HG03457 (cell line): Measurements from ENCODE around the gene SLC16A8.
"Not testable (repeated sequence)": the region's sequence is repeated elsewhere in the genome, so short reads cannot be mapped to it uniquely, and the experiment has no call there.

Experiments
- ATAC-seq: cut with Tn5 transposase; IDR thresholded peaks from one replicate; pipeline ENCODE4 v1.9.1; 2021; ENCODE audit warnings: moderate number of reproducible peaks; ENCODE audit not compliant: unreplicated experiment

SLC16A8 gene, protein sequence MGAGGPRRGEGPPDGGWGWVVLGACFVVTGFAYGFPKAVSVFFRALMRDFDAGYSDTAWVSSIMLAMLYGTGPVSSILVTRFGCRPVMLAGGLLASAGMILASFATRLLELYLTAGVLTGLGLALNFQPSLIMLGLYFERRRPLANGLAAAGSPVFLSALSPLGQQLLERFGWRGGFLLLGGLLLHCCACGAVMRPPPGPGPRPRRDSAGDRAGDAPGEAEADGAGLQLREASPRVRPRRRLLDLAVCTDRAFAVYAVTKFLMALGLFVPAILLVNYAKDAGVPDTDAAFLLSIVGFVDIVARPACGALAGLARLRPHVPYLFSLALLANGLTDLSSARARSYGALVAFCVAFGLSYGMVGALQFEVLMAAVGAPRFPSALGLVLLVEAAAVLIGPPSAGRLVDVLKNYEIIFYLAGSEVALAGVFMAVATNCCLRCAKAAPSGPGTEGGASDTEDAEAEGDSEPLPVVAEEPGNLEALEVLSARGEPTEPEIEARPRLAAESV

GRCh38 chr22:38083931-38084631 is at the start of gene SLC16A8:
Gene SLC16A8 (minus strand): TSS chr22:38084184. CDS start chr22:38082873, 1,311 bp downstream.
- ATAC-seq: no peak

DNA sequence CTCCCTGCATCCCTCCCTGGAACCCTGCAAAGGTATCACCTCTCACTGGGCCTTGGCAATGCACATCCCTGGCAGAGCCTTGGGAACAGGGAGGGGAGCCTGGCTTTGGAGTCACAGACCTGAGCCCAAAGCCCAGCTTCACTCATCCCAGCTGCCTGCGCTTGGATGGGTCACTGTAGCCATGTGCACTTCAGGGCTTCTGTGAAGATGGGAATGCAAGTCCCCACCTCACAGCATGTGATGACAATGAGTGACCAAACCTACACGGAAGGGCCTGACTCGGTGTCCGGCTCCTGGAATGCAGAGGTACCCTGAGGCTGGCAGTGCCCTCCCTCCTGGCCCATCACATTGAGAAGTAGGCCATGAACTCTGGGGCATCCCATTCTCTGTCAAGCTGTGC is 49.3 kb upstream of the SLC16A8 start:
- no peak for ATAC-seq

- ATAC-seq: no peak
Measured at GRCh38 chr22:38132794-38133193, 48.8 kb upstream of the SLC16A8 start.

DNA sequence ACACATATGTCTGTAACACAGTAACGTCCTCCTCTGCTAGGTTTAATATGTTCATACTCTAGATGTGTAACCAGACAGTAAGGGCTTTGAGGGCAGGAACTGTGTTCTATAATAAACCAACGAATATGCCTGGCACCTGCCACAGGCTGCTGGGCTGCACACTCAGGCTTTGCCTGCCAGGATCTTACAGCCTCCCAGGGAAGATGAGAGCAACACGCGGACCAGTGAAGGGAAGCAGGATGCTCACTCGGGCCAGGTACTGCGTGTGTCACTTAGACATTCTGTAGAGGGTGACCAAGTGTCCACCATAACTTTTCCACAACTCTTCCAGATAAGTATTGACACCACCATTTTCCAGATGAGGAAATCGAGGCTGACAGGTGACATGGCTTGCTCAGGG is 48.2 kb upstream of the SLC16A8 start:
- no peak for ATAC-seq

DNA sequence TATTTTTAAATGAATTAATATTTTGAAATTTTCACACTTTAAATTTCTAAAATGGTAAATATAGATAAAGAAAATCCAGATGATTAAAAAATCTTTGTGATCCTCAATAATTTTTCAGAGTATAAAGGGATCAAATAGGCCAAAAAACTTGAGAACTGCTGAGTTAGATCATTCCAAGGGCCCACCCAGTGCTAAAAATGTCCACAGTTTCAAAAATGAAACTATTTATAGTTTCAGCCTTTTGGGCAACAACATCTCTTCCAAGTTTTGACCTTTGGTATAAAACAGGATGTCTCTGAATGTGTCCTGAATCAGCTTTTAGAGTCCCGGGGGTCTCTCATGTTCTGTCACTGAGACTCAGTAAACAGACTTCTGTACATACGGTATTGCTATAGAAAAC is 47.4 kb upstream of the SLC16A8 start:
- no peak for ATAC-seq

DNA sequence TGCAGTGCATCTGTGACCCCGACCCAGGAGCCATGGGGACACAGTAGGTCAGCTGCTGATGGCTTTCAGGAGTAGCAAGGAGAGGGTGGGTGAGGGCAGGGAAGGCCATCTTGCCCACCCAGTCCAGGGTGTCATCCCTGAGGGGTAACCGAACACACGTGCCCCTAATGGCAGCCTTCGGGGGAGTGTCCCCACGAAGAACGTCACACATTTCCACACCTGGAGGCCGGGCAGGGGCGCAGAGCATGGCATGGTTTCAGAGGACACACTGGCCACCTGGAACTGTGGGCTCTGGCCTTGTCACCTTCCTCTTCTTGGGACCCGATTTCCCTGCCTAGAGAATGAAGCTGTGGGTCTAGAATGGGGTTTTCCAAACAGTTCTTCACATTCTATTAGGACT is 45.9 kb upstream of the SLC16A8 start:
- ATAC-seq: no peak

GRCh38 chr22:38129021-38129420 is 45.0 kb upstream of the SLC16A8 start:
- ATAC-seq: no peak

DNA sequence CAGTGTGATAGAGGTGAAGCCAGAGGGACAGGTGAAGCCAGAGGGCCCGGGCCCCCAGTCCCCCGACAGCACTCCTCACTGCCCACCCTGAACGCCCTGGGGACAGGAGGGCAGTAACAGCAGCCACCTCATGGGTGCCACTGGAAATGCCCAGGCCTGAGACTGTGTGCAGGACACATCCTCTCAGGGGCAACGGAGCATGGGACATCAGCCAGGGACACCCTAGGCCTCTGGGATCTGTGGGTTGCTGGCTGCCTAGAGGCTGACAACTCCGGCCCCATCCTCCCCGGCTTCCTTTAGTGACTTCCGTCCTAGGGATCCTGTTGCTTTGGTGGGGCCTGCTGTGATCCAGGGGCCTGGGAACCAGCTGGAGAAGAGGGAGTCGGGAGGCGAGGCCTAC is 43.9 kb upstream of the SLC16A8 start:
- ATAC-seq: no peak

- ATAC-seq: no peak
Measured at GRCh38 chr22:38126928-38127668, 43.1 kb upstream of the SLC16A8 start.

- no peak for ATAC-seq
Measured at GRCh38 chr22:38125751-38126201, 41.8 kb upstream of the SLC16A8 start.

DNA sequence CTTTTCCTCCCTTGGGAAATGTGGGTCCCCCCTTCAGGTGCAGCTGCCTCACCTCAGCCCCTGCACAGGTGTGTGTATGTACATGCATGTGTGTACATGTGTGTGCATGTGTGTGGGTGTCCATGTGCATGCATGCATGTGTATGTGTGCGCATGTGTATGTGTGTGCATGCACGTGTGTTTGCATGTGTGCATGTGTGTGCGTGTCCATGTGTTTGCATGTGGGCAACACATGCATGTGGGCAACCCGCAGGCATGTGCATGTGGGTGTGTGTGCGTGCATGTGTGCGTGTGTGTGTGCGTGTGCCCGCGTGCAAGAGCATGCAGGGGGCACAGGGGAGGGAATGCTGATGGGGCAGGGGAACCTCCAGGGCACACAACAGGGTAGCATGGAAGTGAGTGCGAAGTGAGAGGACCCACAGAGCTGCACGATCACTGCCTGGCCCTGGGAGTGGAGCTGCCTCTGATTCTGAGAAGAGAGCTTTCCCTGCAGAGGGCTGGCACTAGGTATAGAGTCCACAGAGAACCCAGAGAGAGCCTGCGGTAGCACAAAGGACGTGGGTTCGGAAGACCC is 41.1 kb upstream of the SLC16A8 start:
- no peak for ATAC-seq

DNA sequence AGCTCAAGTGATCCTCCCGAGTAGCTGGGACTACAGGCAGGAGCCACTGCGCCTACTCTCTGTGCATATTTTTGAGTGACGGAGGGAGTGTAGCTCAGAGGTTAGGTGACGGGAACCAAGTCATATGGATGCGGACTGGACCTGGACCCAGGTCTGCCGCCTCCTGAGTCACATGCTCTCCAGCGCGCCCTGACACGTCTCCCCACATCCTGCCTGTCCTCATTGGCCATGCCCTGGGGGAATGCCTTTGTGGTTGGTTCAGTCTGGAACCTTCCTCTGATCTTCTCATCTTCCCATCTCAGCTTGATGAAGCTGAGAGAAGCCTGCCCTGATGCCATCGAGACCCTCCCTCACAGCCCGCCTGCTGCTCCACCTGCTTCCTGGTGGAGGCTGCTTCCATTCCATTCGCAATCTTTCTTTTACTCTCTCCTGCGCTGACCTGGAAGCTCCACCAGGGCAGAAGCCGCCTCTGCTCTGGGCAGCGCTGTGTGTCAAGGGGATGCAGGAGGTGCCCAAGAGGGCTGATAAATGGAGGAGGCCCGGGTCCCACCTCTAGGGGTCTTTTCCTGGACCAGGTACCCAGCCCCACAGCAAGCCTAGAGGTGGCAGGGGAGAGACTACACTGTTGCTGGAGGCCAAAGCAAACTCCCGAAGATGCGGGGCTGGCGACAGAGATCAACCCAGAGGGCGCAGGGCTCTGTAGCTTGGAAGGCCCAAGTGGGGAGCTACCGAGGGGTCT is 40.4 kb upstream of the SLC16A8 start:
- ATAC-seq: no peak

- ATAC-seq: no peak
Measured at GRCh38 chr22:38122616-38123015, 38.6 kb upstream of the SLC16A8 start.

- ATAC-seq: no peak
Measured at GRCh38 chr22:38120359-38121110, 36.6 kb upstream of the SLC16A8 start.

DNA sequence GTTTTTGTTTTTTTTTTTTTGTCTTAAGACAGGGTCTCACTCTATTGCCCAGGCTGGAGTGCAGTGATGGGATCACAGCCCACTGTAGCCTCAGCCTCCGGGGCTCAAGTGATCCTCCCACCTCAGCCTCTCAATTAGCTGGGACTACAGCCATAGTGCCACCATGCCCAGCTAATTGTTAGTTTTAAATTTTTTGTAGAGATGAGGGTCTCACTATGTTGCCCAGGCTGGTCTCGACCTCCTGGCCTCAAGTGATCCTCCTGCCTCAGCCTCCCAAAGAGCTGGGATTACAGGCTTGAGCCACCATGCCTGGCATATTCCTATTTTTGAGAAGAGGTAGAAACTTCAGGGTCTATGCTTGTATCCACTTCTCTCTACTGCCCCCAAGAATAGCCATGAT is 34.8 kb upstream of the SLC16A8 start:
- ATAC-seq: not testable (repeated sequence)

DNA sequence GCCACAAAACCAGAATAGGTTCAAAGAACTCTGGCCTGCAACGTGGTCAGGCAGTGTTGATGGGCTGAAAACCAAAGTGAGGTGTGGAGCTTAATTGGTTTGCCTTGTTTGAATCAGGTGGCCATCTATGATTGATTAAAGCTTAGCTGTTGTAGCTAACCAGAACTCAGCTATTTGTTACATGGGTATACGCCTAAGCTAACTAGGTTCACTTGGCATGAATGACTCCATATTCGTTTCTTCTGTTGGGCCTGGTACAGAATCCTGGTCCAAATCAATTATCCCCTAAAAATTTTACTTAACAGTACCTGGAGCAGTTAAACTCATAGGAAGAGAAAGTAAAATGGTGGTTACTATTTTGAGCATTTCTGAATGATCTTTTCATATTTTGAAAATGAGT is 34.2 kb upstream of the SLC16A8 start:
- ATAC-seq: no peak

DNA sequence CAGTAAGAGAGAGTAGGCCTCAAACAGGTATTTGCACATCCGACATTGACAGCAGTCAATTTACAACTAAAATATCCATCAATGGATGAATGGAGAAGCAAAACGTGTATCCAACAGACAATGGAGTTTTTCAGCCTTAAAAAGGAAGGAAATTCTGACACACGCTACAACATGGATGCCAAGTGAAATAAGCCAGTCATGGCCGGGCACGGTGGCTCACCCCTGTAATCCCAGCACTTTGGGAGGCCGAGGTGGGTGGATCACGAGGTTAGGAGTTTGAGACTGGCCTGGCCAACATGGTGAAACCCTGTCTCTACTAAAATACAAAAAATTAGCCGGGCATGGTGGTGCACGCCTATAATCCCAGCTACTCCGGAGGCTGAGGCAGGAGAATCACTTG is 33.6 kb upstream of the SLC16A8 start:
- ATAC-seq: not testable (repeated sequence)

GRCh38 chr22:38115423-38116205 is 31.6 kb upstream of the SLC16A8 start:
- no peak for ATAC-seq
